SH-SY5Y (cell line): ENCODE measurements around the gene TXNL1.

Experiments used
- GATA2 ChIP-seq: IDR thresholded peaks from 2 replicates; pipeline ENCODE4 v1.6.1; 2011; ENCODE audit warnings: mild to moderate bottlenecking, low read depth, low read length
- GATA3 ChIP-seq: IDR thresholded peaks from 2 replicates; pipeline ENCODE4 v1.6.1; 2011; ENCODE audit warnings: low read depth, mild to moderate bottlenecking, low read length, moderate library complexity

DNA sequence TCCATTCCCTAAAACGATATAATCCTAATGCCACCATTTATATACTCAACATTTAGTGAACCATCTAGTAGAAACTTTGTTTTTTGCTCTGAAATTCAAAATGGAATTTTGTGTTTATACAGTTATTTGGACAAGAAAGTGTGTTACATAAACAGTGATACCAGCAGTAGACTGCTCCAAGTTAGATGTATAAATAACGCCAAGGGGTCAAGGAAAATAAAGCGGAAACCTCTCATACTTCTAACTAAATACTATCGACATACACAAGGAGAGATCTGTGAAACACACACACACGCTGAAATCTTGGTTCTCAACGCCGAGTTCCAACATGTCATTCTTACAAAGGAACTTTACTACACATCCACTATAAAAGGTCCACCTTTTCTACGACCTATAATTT lies 1.2 kb downstream of the TXNL1 start:
- TF ChIP-seq GATA2, result no peak
- TF ChIP-seq GATA3, result no peak
